Stimulated activated naive CD8-positive, alpha-beta T cell treated with anti-CD3 and anti-CD28 coated beads, Interleukin-15, Interleukin-2, amounts not matched to agents 100 ng/mL and 50 ng/mL, for 24 hours (primary cell): ENCODE measurements around the gene BZW1.
"Not testable (repeated sequence)": the region's sequence is repeated elsewhere in the genome, so short reads cannot be mapped to it uniquely, and the experiment has no call there.

Source experiments
- H3K27ac Mint-ChIP-seq: one replicate; pipeline ENCODE4 v1.8.0; 2021; ENCODE audit warnings: mild to moderate bottlenecking, mixed read lengths
- H3K27me3 Mint-ChIP-seq: one replicate; pipeline ENCODE4 v1.8.0; 2021; ENCODE audit warnings: mixed read lengths
- H3K36me3 Mint-ChIP-seq: one replicate; pipeline ENCODE4 v1.8.0; 2021; ENCODE audit warnings: low read depth, mixed read lengths
- H3K4me1 Mint-ChIP-seq: one replicate; pipeline ENCODE4 v1.8.0; 2021; ENCODE audit warnings: low read depth, mixed read lengths
- H3K4me3 Mint-ChIP-seq: one replicate; pipeline ENCODE4 v1.8.0; 2021; ENCODE audit warnings: mild to moderate bottlenecking, mixed read lengths
- H3K9me3 Mint-ChIP-seq: one replicate; pipeline ENCODE4 v1.8.0; 2021; ENCODE audit warnings: mixed read lengths

The BZW1 gene

DNA sequence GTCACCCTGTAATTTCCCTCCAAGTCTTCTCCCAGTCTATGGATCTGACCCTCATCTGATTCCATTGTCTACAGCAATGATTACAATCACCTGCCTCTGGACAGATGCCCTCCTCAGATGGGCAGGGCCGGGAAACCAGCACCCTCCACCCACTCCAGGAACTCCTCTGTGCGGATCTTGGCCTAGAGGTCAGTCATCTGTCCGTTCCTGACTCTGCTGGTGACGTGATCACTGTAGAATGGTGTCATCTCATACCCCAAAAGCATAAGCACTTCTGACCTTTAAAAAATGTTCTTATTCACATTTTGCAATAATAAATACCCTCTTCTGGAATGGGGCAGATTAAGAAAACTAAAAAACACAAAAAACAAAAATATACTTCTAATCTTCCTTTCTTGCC, 29.5 kb upstream of the BZW1 start:
- no peak overlapping the region for H3K4me3 Mint-ChIP-seq
- H3K4me1 Mint-ChIP-seq = peaks cover 7% of the 10 kb centered on the region
- no peaks in the 10 kb centered on the region for H3K9me3 Mint-ChIP-seq
- no peak overlapping the region for H3K27ac Mint-ChIP-seq
- H3K36me3 Mint-ChIP-seq = no peaks in the 10 kb centered on the region
- H3K27me3 Mint-ChIP-seq = no peaks in the 10 kb centered on the region

DNA sequence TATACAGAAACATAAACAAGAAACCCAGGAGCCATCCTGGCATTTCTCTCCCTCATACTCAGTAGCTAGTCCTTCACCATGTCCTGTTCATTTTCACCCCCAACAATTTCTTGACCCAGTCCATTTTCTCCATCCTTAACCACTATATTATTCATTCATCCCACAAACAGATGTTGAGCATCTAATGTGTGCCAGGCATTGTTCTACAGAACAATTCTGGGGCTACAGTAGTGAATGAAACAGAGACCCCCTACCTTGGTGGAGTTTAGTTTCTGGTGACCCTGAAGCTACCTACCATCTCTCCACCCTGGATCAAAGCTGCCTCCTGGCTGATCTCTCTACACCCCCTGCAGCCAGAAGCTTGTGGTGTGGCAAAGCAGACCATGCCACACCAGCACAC, 27.5 kb upstream of the BZW1 start:
- Mint-ChIP-seq H3K4me3 (no peak overlapping the region), H3K4me1 (peaks cover 19% of the 10 kb centered on the region), H3K36me3 (no peaks in the 10 kb centered on the region), H3K9me3 (no peaks in the 10 kb centered on the region), H3K27me3 (peaks cover 7% of the 10 kb centered on the region), H3K27ac (no peak overlapping the region)

DNA sequence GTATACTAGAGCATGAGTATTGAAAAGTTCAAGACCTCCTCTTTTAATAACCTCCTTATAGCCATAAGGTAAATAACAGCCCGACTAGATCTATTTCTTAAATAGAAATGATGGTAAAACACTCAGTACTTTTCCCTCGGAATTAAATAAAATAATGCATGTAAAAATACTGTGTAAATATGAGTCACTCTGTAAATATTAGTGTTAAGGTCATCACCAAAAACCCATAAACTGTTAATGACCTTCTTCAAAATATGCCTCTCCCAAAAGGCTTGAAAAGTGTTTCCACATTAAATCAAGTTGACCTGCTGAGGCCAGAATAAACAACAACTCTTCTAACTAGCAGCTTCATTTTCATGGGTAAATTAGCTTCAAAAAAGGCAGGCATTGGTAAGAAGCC, 25.3 kb upstream of the BZW1 start:
- peaks cover 7% of the 10 kb centered on the region for H3K27me3 Mint-ChIP-seq
- H3K9me3 Mint-ChIP-seq = no peaks in the 10 kb centered on the region
- H3K27ac Mint-ChIP-seq = no peak overlapping the region
- H3K36me3 Mint-ChIP-seq = no peaks in the 10 kb centered on the region
- no peak overlapping the region for H3K4me3 Mint-ChIP-seq
- H3K4me1 Mint-ChIP-seq = peaks cover 19% of the 10 kb centered on the region

DNA sequence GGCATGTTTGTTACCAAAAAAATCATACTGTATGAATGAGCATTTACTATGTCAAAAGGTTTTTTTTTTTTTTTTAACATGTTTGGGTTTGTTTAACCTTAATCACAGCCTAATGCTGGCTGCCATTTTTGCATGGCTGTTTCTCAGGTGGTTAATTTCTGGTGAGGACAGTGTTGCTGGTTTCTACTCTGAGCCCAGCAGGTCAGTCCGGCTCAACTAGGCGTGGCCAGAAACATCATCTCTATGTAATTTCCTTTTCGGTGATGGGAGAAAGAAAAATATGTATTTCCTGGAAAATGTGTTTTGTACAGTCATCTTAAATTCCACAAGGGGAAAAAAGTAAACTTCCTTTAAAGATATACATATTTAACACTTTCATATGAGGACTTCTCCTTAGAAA, 24.9 kb upstream of the BZW1 start:
- H3K27me3 Mint-ChIP-seq = peaks cover 7% of the 10 kb centered on the region

DNA sequence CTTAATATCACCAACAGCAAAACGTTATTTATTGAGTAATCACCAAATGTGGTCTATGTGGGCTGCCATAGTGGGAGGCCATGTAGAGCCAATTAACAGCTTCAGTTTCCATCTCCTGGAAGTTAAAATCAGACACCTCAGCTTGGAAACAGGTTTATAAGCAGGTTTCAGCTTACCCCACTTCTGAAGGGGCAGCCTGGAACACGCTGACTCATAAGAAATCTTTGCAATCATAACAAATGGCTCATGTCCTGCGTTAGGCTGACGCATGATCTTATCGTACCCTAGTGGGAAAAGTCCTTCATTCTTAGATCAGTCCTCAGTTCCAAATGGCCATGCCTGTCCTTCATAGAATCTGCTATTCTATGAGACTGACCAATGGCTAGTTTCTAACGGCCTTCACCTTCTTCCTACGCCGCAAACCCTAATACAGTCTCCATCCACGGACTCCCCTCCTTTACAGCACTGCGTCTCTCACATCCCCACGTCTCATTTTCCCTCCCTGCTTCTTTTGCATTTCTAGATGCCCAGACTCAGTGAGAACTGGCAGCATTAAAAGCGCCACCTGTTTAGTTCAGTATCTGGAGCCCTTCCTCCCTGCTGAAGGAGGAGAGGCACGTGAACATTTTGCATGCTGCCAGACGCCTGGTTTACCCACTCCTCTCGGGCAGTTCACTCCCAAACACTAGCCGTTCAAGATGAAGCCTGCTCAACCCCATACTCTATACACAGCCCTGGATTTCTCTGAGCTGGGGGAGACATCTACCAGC, 24.2 kb upstream of the BZW1 start:
- Mint-ChIP-seq H3K4me1 (peaks cover 19% of the 10 kb centered on the region), H3K4me3 (no peak overlapping the region), H3K27ac (no peak overlapping the region), H3K36me3 (no peaks in the 10 kb centered on the region), H3K9me3 (no peaks in the 10 kb centered on the region), H3K27me3 (peaks cover 7% of the 10 kb centered on the region)

More for the DNA sequence above, 24.9 kb upstream of the BZW1 start:
- Mint-ChIP-seq H3K9me3 (no peaks in the 10 kb centered on the region), H3K27ac (no peak overlapping the region), H3K4me1 (peaks cover 19% of the 10 kb centered on the region), H3K4me3 (no peak overlapping the region), H3K36me3 (no peaks in the 10 kb centered on the region)

DNA sequence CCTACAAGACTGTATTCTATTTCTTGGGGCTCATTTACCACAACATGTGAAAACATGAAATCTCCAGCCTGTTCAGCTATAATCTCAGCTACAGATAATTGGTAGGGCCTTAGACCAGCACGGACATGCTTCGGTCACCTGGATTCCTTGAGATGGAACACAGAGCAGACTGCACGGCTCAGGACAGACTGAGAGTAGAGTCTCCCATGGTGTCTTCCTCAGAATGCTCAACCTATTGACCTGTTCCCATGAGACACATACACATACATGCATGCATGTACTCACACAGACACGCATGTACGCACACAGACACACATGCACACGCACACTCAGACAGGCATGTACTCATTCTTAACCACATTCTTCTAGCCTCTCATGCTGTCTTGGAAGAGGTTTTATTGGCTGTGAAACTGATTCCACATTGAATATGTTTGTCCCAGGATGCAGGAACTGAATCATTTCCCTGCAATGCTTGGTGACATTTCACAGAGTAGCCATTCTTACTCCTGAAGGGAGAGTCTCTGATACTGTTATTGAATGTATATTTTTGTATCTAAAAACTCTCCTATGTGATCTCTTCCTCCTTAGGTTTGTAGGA, 23.5 kb upstream of the BZW1 start:
- no peak overlapping the region for H3K27ac Mint-ChIP-seq
- H3K9me3 Mint-ChIP-seq = no peaks in the 10 kb centered on the region
- no peak overlapping the region for H3K4me3 Mint-ChIP-seq
- peaks cover 7% of the 10 kb centered on the region for H3K27me3 Mint-ChIP-seq
- peaks cover 19% of the 10 kb centered on the region for H3K4me1 Mint-ChIP-seq
- H3K36me3 Mint-ChIP-seq = no peaks in the 10 kb centered on the region

DNA sequence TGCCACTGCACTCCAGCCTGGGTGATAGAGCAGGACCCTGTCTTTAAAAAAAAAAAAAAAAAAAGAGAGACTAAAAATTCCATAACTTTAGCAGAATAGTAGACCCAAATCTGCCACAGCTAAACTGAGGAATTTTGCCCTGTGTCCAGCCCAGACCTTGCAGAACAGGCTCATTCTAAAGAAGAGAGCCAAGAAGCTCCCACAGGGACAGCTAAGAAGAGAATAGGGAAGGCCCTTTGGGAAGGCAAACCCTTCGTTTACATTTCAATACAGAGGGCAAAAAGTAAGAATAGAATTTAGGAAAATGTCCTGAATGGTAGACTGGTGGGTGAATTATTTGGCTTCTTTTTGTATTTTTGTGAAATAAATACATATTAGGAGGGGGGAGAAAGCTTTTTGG, 21.5 kb upstream of the BZW1 start:
- Mint-ChIP-seq H3K9me3 (no peaks in the 10 kb centered on the region), H3K27ac (no peak overlapping the region), H3K4me3 (no peak overlapping the region), H3K36me3 (no peaks in the 10 kb centered on the region), H3K27me3 (peaks cover 7% of the 10 kb centered on the region), H3K4me1 (peaks cover 19% of the 10 kb centered on the region)

DNA sequence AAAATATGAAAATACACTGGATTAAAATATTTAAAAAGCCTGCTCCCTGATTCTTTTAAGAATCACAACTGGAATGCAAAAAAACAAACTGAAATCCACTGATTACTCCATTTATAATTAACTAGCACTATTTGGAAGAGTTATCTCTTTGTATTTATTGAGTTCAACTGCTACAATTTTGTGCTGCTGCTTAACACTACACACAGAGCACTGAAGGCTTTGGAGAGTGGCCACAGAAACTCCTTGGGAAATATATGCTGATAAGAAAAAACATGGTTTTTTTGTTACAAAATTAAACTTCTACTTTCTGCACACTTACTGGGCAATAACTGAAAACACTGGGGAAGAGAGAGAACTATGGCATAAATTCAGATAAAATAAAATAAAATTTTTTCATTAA, 19.8 kb upstream of the BZW1 start:
- Mint-ChIP-seq H3K4me3 (no peak overlapping the region), H3K36me3 (no peaks in the 10 kb centered on the region), H3K9me3 (no peaks in the 10 kb centered on the region), H3K27me3 (peaks cover 7% of the 10 kb centered on the region), H3K4me1 (peaks cover 13% of the 10 kb centered on the region), H3K27ac (no peak overlapping the region)

DNA sequence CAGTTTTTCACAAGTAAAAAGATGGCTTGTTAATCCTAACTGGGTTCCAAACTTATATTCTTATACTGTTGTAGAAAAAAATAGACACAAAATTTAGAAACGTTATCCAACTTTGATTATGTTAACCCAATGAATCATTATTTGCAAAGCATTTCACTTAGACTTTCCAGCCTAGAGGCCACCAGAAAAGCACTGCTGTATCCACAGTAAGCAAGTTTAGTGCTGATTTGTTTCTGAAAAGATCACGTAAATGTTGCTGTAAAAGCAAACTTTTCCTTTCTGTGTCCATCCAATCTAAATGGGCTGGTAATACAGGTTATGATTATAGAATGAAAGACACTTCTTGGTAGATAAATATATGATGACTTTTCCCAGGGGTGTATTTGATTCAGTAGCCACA, 17.6 kb upstream of the BZW1 start:
- Mint-ChIP-seq H3K27me3 (no peaks in the 10 kb centered on the region), H3K27ac (no peak overlapping the region), H3K36me3 (no peaks in the 10 kb centered on the region), H3K4me1 (peaks cover 3% of the 10 kb centered on the region), H3K9me3 (no peaks in the 10 kb centered on the region), H3K4me3 (no peak overlapping the region)

DNA sequence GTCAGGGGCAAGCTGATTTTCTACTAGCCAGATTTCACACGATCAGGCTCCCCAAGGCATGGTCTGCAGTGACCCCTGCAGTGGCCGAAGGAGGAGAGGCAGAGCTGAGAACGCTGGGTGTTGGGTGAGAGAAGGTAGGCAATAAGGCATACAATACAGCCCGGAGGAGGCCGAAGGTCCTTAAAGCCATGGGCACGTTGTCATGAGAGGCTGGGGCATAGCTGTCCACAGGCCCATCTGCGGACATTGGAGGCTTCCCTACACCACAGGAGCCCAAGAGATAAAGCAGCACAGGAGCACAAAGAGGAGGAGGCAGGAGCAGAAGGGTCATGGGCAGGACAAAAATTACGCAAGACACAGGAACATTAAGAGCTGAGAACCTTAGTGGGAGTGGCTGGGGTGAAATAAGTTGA, 16.7 kb upstream of the BZW1 start:
- Mint-ChIP-seq H3K27ac (no peak overlapping the region), H3K27me3 (no peaks in the 10 kb centered on the region), H3K4me3 (no peak overlapping the region)

DNA sequence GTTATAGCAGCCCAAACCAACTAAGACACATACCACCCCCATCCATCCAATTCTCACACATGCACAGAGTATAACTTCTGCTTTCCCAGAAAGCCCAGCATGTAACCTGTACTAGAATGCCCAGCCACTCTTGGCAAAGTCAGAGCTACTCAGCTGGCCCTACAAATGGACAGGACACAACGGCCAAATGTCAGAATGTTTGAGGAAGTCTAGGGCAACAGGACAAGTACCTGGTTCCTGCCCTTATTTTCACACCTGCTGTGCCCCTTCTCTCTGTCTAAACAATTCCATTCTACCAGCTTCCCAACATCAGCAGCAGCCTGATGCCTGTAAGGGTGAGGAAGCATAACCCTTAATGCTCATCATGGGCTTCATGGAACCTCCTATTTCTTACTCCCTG, 15.1 kb upstream of the BZW1 start:
- H3K4me3 Mint-ChIP-seq = no peak overlapping the region

More for the DNA sequence above, 16.7 kb upstream of the BZW1 start:
- peaks cover 8% of the 10 kb centered on the region for H3K4me1 Mint-ChIP-seq
- no peaks in the 10 kb centered on the region for H3K9me3 Mint-ChIP-seq
- no peaks in the 10 kb centered on the region for H3K36me3 Mint-ChIP-seq

DNA sequence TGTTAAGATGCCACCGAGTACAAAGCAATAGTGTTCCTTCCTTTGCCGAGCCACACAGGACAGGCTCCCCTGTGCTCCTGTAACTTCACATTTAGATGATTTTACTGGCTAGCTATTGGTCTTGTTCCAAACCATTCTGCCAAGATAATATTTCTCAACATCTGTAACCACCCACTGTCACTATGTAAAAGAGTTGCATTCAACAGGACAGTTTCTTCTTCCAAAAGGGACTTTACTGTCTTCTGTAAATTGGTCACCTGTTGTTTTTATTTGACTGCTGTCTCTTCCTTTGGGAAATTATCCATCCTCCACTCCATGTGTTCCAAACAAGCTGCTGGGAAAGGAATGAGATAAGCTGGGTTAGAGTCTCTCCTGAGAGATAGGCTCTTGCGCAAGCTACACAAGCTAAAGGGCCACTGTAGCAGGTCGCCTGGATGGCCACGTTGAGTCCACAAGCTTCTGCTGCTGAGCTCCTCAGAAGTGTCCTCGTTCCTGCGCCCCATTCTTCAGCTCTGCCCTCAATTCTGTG, 14.4 kb upstream of the BZW1 start:
- no peaks in the 10 kb centered on the region for H3K9me3 Mint-ChIP-seq
- peaks cover 14% of the 10 kb centered on the region for H3K4me1 Mint-ChIP-seq
- no peaks in the 10 kb centered on the region for H3K27me3 Mint-ChIP-seq
- H3K36me3 Mint-ChIP-seq = no peaks in the 10 kb centered on the region
- H3K27ac Mint-ChIP-seq = no peak overlapping the region
- H3K4me3 Mint-ChIP-seq = no peak overlapping the region

More for the DNA sequence above, 15.1 kb upstream of the BZW1 start:
- Mint-ChIP-seq H3K27me3 (no peaks in the 10 kb centered on the region), H3K9me3 (no peaks in the 10 kb centered on the region), H3K27ac (no peak overlapping the region), H3K4me1 (peaks cover 14% of the 10 kb centered on the region), H3K36me3 (no peaks in the 10 kb centered on the region)

DNA sequence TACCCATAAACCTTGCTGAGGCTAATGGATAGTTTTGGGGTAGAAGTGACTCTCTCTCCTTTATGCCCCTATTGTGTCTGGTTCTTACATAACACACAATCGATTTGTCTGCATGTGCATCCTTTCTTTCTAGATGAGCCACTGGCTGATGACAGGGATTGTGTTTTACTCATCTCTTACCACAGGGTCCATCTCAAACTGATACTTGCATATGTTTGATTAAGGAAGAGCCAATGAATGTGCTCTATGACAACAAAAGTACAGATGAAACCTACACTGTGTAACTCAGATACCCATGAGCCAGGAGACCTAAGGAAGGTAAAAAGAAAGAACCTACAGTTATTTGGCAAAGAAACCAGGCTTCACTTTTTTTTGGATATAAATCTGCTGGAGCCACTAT, 13.2 kb upstream of the BZW1 start:
- Mint-ChIP-seq H3K4me3 (no peak overlapping the region), H3K9me3 (no peaks in the 10 kb centered on the region), H3K36me3 (no peaks in the 10 kb centered on the region), H3K27ac (no peak overlapping the region), H3K27me3 (no peaks in the 10 kb centered on the region), H3K4me1 (peaks cover 14% of the 10 kb centered on the region)

DNA sequence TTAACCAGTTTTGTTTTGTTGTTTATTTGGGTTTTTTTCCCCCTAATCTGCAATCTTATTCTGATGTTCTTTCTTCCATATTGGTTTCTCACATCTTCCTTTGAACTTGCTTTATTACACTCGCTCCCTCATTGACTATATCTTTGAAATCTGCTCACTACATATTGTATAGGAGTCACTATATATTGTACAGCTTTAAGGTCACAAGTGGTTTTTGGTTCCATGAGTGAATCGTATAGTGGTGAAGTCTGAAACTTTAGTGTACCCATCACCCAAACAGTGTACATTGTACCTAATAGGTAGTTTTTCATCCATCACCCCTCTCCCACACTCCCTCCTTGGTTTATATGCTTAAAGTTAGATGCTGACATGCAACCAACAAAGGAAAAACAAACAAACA, 11.3 kb upstream of the BZW1 start:
- H3K4me1 Mint-ChIP-seq = peaks cover 14% of the 10 kb centered on the region
- H3K27me3 Mint-ChIP-seq = no peaks in the 10 kb centered on the region
- no peaks in the 10 kb centered on the region for H3K9me3 Mint-ChIP-seq
- H3K36me3 Mint-ChIP-seq = no peaks in the 10 kb centered on the region
- no peak overlapping the region for H3K4me3 Mint-ChIP-seq
- no peak overlapping the region for H3K27ac Mint-ChIP-seq

DNA sequence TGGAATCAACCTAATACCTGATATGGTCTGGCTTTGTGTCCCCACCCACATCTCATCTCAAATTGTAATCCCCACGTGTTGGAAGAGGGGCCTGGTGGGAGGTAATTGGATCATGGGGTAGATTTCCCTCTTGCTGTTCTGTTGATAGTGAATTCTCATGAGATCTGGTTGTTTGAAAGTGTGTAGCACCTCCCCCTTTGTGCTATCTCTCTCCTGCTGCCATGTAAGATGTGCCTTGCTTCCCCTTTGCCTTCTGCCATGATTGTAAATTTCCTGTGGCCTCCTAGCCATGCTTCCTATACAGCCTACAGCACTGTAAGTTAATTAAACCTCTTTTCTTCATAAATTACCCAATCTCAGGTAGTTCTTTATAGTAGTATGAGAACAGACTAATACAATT, 10.3 kb upstream of the BZW1 start:
- H3K36me3 Mint-ChIP-seq, H3K4me3 Mint-ChIP-seq, H3K9me3 Mint-ChIP-seq, H3K27me3 Mint-ChIP-seq, H3K27ac Mint-ChIP-seq: not testable (repeated sequence)
- H3K4me1 Mint-ChIP-seq = peaks cover 14% of the 10 kb centered on the region
